PFSK-1 (cell line): ENCODE measurements around the gene LDLRAD4.

Source experiments
- FOXP2 ChIP-seq: optimal IDR thresholded peaks from 2 replicates; pipeline ENCODE3; 2011; ENCODE audit warnings: borderline replicate concordance, control low read depth, inconsistent platforms; ENCODE audit not compliant: insufficient read depth; ENCODE audit errors: extremely low read length, extremely low read depth
- POLR2AphosphoS5 ChIP-seq: IDR thresholded peaks from 2 replicates; pipeline ENCODE4 v1.6.1; 2012; ENCODE audit warnings: low read depth, mild to moderate bottlenecking, control low read depth, low read length, moderate library complexity
- REST ChIP-seq, 2 experiments: IDR thresholded peaks; 2 replicates each; pipeline versions ENCODE4 v1.6.1 to v1.8.0; 2011 to 2012; ENCODE audit warnings: low read depth in 2 of 2, low read length in 2 of 2, control low read depth in 1 of 2, inconsistent platforms in 1 of 2, mild to moderate bottlenecking in 1 of 2, moderate library complexity in 1 of 2; ENCODE audit not compliant: insufficient read depth in 1 of 2
- SIN3A ChIP-seq: IDR thresholded peaks from 2 replicates; pipeline ENCODE4 v1.6.1; 2012; ENCODE audit warnings: mild to moderate bottlenecking, low read length, moderate library complexity, borderline replicate concordance; ENCODE audit not compliant: insufficient read depth
- TAF1 ChIP-seq: IDR thresholded peaks from 2 replicates; pipeline ENCODE4 v1.6.1; 2012; ENCODE audit warnings: low read length, control low read depth, borderline replicate concordance; ENCODE audit not compliant: insufficient read depth

The LDLRAD4 gene

GRCh38 chr18:13406049-13406615 is 187.6 kb downstream of the LDLRAD4 start:
- no peak for TF ChIP-seq FOXP2

- TF ChIP-seq TAF1 (no peak), REST (IDR thresholded peaks at IDR 0.05; ENCODE audit: insufficient read depth in 1 of 2, low read depth in 2 of 2, low read length in 2 of 2) (no peak), FOXP2 (no peak), SIN3A (no peak), POLR2AphosphoS5 (no peak)
These were observed 188.2 kb downstream of the LDLRAD4 start for GRCh38 chr18:13406736-13407135.

- TF ChIP-seq POLR2AphosphoS5 (no peak), TAF1 (no peak), REST (IDR thresholded peaks at IDR 0.05; ENCODE audit: insufficient read depth in 1 of 2, low read depth in 2 of 2, low read length in 2 of 2) (no peak), SIN3A (no peak), FOXP2 (no peak)
These were observed 188.9 kb downstream of the LDLRAD4 start for GRCh38 chr18:13407484-13407883.

GRCh38 chr18:13409026-13409425 is 190.5 kb downstream of the LDLRAD4 start:
- TF ChIP-seq SIN3A (no peak), FOXP2 (no peak), TAF1 (no peak), REST (IDR thresholded peaks at IDR 0.05; ENCODE audit: insufficient read depth in 1 of 2, low read depth in 2 of 2, low read length in 2 of 2) (no peak), POLR2AphosphoS5 (no peak)

GRCh38 chr18:13409997-13410396 is 191.4 kb downstream of the LDLRAD4 start:
- TF ChIP-seq FOXP2, result no peak
- no peak for TF ChIP-seq REST (IDR thresholded peaks at IDR 0.05; ENCODE audit: insufficient read depth in 1 of 2, low read depth in 2 of 2, low read length in 2 of 2)
- no peak for TF ChIP-seq POLR2AphosphoS5
- no peak for TF ChIP-seq SIN3A
